Stimulated activated CD8-positive, alpha-beta memory T cell treated with anti-CD3 and anti-CD28 coated beads, Interleukin-12 subunit alpha, Interleukin-12 subunit beta, amount 100 ng/mL, for 4 hours (primary cell): ENCODE measurements around the gene KCNIP4.
"Not testable (repeated sequence)": the region's sequence is repeated elsewhere in the genome, so short reads cannot be mapped to it uniquely, and the experiment has no call there.

Experiments
- DNase-seq: peaks from one replicate; pipeline ENCODE4 v3.0.0-alpha.2; 2020; ENCODE audit warnings: low read depth

Gene KCNIP4

DNA sequence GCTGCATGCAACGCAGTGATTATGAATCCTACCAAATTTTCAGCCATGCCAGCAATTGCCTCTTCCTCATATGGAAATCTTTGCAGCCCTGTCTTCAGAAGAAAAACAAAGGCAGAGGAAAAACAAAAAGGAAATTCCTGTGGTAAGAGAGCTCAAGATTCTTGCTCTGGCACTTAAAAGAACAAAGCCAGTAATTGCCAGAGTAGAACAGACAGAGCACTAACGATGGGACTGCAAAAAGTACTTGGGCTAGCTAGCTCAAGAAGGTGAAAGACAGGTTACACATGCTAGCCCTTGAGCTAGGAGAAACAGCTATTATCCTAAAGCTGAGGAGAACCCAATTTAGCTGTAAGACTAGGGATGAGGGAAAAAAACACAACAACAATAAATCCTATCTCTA lies 582.3 kb downstream of the KCNIP4 start:
- DNase-seq: no peak

DNA sequence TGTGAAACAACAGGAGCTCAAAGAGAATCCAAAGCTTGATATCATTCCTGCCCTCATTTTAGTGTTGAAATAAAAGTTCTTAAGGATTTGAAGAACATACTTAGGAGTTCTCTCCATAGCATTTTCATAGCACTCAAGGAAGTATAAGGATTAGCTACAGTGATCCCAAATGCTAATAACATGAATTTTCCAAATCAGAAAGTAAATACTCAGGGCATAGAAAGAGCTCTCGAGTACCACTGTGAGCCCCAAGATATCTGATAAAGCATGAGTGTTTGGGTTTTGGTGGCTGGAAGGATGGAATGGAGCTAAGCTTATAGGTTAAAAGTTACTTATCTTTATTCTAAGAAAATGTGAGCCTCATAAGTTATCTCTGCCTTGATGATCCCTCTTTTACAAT lies 584.9 kb downstream of the KCNIP4 start:
- DNase-seq: no peak

DNA sequence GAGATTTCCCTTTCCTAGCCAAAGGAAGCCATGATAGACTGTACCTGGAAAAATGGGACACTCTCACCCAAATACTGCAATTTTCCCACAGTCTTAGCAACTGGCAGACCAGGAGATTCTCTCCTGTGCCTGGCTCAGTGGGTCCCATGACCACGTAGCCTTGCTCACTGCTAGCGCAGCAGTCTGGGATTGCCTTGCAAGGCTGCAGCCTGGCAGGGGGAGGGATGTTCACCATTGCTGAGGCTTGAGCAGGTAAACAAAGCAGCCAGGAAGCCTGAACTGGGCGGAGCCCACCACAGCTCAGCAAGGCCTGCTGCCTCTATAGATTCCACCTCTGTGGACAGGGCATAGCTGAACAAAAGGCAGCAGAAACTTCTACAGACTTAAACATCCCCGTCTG lies 596.2 kb downstream of the KCNIP4 start:
- DNase-seq: not testable (repeated sequence)

DNA sequence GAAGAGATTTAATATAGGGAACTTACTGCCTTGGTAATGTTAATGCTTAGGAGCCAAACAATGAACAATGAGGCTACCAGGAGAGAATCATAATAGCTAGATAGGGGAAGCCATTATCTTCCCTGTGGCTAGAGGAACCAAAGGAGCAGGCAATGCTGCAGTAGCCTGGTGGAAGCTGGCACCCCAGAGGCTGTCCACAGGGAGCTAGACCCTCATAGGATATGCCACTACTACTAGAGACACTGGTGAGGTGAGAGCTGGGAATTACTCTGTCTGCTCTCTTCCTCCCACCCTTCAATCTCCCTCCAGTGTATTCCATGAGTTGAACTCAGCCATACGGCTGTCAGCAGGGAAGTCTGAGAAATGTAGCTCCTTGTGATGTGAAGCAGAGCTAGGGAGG lies 601.4 kb downstream of the KCNIP4 start:
- DNase-seq: no peak

DNA sequence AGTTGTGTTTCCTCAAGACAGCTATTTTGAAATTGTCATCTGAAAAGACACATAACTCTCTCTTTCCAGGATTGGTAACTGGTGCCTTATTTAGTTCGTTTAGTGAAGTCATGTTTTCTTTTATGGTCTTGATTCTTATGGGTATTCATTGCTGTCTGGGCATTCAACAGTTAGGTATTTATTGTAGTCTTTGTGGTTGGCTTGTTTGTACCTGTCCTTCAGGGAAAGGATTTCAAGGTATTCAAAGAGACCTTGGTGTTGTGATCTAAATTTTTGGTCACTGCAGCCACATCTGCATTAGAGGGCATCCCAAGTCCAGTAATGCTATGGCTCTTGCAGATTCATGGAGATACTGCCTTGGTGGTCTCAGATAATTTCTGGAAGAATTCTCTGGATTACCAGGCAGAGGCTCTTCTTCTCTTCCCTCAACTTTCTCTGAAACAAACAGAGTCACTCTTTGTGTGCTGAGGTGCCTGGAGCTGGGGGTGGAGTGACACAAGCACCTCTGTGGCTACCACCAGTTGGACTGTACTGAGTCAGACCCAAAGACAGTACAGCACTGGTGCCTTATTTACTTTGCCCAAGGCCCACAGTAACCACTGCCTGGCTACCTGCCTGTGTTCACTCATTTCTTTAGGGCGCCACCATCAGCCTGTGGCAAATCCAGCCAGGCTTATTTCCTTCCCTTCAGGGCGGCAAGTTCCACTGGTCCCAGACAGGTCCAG lies 620.4 kb downstream of the KCNIP4 start:
- DNase-seq: no peak

DNA sequence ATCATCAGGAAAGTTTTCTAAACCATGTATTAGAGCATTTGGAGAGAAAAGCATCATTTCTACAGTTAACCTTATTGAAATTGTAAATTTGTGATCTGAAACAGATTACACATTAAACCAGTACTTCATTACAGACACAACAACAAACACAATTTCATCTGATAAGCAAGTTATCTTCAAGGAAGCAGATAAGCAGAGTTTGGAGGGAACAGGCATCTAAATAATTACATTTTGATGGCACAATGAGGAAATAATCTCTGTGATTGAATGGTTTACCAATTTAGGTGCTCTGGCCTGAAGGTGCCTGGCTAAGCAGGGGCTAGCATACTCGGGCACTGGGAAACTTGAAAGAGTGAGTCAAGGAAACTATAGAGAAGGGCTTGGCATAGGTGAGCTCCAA lies 628.5 kb downstream of the KCNIP4 start:
- DNase-seq: no peak

DNA sequence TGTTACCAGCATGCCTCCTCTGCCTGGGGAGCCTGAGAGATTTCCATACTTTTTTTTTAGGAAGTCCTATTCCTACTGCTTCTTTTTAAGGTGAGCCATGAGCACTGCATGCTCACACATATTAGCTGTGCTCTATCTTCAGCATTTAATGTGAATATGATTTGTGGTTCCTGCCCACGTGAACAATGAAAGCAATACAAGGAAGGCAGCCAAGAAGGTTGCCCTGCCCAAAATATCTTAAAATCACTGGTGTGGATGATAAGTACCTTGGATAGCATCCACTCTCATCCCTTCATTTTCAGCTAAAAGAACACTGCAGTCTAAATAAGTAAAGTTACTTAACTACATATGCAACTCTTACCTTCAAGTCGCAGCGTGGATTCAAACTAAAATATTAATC lies 640.9 kb downstream of the KCNIP4 start:
- no peak for DNase-seq

DNA sequence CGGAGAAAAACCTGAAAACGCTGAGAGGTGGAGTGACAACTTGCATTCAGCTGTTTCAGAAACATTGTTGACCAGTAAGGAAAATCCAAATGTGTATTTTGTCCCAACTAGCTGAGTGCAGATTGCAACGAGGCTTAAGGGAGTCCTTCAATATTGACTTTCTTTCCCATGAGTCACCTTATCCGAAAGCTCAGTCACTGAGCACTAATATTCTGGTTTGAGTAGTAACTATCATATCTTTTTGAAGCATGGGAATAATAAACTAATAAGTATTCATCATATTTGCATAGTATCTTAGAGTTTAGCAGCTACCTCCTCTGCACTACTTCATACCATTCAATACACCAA lies 644.1 kb downstream of the KCNIP4 start:
- DNase-seq: no peak

DNA sequence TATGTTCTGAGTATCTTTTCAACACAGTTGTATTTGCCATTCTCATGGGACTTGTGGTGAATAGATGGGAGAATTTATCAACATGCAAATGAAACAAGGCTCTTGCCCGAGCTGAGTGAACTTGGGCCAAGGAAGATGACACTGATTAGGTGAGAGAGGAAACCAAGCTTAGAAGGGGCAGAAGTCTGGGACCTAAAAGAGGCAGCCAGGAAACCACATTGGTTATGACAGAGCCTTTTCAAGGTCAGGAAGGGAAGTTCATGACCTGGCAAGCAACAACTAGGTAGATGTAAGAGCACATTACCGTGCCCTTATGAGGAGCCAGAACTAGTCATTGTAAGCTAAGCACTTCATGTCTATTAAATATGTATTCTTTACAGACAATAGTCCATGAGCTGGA lies 658.0 kb downstream of the KCNIP4 start:
- DNase-seq: no peak

DNA sequence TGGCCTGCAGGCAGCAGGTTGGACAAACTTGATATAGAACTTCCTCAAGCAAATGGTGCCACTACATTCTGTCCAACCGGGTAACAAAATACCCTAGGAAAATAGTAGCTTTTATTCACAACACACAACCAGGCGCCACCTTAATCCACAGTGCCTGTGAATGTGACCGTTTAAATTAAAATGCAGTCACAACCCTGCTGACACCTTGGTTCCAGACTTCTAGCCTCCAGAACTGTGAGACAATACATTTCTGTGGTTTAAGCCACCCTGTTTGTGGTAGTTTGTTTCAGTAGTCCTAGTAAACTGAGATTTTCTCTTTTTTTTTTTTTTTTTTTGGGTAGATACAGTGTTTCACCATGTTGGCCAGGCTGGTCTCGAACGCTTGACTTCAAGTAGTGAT lies 672.5 kb downstream of the KCNIP4 start:
- no peak for DNase-seq

DNA sequence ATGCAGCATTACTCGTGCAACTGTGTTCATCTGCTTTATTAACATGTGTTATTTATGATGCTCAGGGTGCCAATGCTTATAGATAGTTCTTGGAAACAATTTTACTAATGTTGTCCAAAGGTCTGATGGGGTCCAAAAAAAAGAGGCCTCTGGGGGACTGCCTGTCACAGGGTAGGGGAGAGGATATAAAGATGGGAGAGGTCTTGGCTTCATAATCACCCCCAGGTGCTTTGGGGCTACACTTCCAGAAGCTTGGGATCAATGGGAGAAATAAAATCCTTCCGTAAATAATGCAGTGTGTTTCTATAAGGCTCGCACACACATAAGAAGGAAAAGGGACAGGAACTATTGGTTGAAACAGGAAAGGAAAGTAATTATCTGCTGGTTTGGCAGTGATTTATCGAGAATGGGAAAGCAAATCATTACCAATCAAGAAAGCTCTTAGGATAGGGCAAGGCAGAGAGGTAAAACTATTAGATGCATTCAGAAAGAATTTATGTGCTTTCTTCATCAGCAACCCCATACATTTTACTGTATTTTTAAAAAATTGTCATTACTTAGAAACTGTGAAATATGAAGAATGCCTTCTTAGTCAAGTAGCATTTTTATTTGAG lies 677.0 kb downstream of the KCNIP4 start:
- DNase-seq: no peak

DNA sequence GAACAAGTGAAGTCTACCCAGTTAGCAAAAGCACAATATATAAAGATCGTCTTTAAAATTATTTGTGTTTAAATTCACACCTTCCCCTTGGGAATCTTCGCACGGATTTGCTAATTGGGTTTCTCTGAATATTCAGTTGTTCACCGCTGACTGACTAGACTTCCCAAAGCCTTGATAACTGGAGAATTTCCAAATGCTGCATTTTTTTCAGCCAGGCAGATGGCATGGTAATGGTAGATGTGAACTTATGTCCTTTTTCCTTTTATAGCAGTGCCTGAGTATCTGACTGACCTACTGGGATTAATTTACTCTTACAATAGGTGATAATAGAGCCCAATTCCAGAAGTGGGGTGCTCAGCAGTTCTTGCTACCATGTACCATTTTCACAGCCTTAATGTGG lies 700.2 kb downstream of the KCNIP4 start:
- no peak for DNase-seq

DNA sequence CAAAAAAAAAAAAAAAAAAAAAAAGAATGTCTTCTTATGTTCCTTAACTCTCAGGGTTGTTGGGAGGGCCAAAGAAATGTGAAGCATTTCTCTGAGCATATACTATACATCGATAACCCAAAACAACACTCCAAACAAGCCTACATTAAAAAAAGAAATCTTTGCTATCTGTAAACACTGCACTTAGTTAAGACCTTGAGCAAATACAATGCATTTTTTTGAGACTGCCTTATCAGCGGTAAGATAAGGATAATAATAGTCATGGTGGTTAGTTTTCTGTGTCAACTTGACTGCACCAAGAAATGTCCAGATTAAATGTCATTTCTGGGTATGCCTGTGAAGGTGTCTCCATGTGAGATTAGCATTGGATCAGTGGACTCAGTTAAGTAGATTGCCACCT lies 706.4 kb downstream of the KCNIP4 start:
- no peak for DNase-seq

DNA sequence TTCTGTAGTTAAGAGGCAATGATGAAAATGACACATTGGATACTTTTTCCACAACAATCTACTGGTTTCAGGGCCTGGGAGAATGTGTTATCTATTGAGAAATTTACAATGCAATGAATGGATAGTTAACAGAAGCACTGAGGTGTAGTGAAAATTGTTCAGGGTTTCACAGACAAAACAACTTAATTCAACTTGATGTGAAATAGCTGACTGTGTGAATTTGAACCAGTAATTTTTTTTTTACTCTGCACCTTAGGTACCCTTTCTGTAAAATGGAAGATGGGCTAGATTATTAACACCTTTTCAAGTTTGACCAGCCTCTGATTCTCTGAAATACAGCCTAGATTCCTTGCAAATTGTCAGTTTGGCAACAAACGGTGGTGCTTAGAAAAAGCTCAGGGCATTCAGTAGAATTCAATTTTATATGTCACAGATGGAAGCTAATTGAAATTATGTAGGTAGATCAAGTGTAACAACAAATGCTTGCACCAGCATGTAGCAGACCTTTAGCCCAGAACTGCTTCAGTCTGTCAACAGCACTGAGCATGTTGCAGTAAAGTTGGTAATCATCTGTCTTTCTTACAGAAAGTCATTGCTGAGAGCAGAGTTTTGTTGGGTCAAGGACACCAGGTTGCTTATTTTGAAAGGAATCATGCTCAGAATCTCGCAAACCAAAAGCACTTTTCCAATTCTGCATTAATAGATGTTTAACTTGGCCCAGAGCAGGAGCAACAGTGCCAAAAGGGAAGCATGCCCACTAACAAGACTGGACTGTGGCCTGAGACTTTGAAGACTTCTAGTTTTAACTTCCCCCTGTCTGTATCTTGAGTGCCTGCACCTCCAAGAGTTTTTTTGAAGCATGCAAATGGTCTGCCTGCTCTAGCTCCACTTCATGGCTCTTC lies 721.7 kb downstream of the KCNIP4 start:
- no peak for DNase-seq

DNA sequence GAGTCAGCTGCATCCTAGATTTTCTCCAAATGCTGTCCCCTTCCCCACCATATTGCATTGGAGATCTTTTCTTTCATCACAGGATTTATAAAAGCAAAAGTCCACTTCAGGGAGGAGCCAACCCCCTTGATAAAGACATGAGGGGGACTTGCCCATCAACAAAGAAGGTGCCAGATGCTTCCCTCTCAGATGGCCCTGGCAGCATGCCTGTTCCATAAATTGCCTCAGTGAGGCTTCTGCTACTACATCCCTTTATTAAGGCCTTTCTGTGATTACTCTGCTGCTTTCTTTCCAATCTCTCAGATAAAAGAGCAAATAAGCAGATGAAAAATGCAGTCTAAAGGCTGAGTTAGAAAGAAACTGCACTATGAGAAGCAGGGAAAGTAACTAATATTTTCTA lies 736.7 kb downstream of the KCNIP4 start:
- DNase-seq: no peak

DNA sequence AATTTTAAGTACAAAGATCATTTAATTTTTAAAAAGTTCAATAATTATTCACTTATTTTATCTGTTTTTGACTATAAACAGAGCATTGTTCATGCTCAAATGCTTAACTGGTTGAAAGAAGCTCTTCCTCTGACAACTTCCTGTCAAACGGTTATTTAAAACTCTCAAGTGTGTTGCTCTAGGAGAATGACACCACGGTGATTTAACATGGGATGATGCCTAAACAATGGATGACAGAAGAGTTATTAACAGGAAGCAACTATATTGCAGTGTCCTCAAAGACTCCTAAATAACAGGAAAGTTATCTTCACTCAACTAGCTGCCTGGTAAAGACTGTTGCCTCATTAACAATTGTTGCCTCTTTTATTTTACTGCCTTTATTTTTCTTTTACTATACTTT lies 738.7 kb downstream of the KCNIP4 start:
- no peak for DNase-seq

DNA sequence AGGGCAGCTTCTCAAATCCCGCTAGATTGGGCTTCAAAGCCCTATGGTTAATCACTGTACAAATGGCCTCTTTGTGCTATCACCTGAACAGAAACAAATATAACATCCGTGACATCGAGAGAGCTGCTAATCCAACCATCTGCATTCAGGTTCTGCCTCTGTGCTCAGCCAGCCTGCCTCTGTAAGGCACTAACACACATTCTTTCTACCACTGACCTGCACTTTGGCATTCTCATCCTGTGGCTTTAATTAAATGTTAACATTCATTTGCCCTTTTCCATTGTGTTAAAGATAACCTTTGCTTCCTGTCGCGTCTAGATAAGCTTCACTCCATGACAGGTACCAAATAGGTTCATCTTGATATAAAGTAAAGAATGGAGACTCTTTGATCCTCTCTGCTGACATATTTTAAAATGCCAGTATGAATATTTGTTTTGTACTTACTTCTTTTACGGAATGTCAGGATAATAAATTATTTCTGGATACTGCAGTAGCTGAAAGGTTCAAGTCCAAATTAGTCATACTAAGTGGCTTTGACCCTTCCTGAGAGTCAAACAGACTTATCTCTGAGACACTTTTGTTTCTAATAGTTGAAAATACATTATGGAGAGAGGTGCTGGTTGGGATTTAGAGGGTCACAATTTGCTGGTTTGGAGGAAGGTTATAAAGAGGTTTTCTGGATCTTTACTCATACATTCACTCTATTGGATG lies 742.6 kb downstream of the KCNIP4 start:
- DNase-seq: no peak

DNA sequence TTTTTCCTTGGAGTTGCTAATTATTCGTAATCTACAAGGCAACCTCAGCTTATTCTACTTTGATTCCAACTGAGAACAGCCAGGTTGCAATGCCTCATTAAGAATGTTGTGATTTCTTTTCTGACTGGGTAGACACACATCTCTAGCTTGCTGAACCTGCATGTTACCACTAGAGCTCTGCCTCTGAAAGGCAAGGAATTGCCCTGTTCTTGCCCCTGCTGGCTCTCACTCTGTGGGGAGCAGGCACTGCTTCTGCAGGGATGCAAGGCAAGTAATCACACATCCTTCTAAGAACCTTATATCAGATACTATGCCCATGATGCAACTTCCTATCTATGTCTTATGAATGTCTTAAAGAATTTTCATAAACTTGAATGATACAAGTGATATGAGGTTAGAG lies 745.2 kb downstream of the KCNIP4 start:
- no peak for DNase-seq

DNA sequence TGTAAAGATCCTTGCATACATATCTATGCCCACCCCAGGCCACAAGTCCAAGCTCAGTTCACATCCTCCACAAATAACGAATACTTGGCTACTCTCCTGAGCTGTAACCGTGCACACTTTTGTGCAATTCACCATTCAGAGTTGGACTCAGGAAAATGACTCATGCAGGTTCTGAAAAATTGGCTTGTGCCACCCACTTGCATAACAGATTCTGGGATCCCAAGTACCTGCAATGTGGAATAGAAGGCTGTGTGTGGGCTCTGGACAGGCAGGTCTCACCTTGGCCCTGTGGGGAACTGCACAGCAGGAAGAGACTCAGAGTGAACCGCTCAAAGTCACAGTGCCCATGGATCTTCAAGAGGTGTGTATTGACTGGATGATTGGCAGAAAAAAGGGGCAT lies 745.6 kb downstream of the KCNIP4 start:
- DNase-seq: no peak

DNA sequence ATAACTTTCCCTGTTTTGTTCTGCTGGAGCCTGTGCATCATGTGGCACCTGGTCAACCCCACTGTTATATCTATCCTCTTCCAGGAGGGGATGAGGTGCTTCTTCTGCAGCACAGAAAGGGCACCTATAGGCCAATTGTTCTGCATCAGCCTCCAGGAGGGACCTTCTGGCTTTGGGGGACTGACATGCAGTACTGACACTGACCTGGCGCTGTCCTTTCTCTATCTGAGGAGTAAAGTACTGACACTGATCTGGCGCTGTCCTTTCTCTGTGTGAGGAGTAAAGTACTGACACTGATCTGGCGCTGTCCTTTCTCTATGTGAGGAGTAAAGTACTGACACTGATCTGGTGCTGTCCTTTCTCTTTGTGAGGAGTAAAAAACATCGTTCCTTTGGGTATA lies 749.9 kb downstream of the KCNIP4 start:
- DNase-seq: no peak

DNA sequence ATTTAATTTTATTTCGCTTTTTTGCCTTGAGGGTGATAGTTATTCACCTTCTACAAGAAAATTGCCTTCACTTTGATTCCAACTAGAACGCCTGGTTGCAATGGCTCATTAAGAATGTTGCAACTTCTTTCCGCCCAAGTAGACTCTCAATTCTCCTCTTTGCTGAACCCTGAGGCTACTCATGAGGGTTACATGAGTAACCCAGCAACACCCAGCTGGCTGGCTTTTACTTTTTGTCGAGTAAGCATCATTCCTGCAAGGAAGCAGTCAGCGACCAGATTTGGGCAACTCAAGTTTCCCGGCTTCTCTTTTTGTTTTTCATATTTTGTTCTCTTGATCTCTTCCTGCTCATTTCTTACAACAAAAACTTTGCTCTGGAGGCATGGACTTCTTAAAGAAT lies 752.9 kb downstream of the KCNIP4 start:
- DNase-seq: no peak

DNA sequence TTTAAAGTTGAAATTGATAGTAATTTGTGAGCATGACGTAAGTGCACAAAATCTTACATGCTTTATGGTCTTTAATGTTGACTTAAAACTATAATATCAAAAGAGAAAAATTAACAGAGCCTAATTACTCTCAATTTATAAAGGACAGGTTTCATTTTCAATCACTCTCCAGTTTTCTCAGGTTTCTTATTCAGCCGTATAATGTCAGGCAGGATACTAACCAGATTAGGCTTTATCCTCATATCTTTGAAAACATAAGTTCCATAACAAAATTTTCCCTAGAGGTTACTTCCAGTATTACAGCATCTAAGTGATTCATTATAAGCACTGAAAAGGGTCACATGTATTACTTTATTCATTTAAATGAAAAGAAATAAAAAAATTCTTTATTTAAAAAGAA lies 756.2 kb downstream of the KCNIP4 start:
- no peak for DNase-seq

DNA sequence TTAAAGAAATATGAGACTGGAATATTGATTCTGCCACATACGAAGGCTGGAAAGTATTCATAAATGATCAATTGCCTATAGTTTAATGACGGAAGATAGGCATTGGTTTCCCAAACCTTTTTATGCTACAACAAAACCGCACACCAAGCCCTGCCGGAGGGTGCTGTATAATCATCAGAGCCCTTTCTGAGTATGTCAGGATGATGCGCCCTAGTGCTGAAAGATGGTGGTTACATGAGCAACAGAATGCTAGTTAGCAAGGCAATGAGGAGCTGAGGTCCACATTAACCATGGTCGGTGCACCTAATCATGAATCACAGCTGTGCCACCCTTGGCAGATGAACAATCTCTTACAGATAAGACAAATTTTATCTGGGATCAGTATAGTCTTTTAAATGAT lies 757.3 kb downstream of the KCNIP4 start:
- no peak for DNase-seq
